GM18517 (cell line): ENCODE results near the gene NUAK1.
"Not testable (repeated sequence)": the region's sequence is repeated elsewhere in the genome, so short reads cannot be mapped to it uniquely, and the experiment has no call there.

Source experiments
- ATAC-seq: cut with Tn5 transposase; IDR thresholded peaks from one replicate; pipeline ENCODE4 v1.9.1; 2021; ENCODE audit warnings: mild to moderate bottlenecking, moderate library complexity; ENCODE audit not compliant: unreplicated experiment

NUAK1 gene

GRCh38 chr12:106147956-106148355, 9.2 kb upstream of the NUAK1 start:
- ATAC-seq: no peak

GRCh38 chr12:106146987-106147386, 8.2 kb upstream of the NUAK1 start:
- no peak for ATAC-seq

DNA sequence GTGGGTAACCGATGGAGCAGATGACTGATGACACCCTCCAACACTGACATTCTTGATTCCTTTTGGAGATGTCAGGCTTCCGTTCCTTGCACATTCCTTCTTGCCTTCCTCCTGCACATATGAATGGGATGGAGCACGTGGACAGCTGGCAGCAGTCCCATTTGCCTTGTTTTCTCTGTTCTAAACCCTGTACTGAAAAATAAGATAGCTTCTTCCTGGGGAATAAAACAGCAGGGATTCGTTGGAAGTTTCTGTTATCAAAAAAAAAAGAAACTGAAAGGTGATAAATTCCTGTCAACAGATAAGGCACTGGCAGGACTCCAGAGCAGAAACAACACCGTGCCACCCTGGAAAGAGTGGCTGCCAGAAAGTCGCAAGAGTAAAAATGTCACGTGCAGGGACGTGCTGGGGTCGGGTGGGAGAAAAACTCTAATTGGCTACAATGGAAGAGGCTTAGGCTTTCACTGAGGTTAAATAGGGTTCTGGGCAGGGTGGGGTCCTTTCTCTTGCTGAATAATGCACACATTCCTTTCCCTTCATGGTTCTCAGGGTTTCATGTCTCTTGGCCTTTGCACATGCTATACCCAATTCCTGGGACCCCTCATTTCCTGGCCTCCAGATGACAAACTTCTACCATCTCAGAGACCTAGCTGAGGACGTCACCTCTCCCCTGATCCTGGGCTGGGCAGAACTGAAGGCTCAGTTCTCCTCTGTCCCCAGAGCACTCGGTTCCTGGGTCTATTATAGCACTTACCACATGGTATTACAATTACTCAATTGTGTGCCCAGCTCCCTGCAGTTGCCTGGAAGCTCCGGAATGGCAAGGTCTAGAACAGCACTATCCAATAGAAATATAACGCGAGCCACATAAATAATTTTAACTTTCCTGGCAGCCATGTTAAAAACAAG, 7.0 kb upstream of the NUAK1 start:
- ATAC-seq: no peak

DNA sequence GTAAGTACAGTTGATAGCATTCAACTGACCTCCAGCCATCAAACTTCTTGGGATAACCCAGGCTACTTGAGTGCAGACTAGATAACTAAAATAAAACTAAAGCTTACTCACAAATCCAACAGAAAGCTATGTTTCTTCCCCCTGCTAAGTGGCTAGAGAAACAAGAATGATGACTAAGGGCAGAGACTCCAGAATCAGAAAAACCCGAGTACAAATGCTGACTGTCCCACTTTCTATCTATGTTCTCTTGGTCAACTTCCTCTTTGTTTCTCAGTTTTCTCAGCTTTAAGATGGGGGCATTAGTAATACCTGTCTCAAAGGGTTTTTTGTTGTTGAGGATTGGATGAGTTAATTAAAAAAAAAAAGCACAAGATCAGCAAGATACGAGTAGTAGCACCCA, 6.1 kb upstream of the NUAK1 start:
- no peak for ATAC-seq

- no peak for ATAC-seq
Observed at GRCh38 chr12:106142591-106143261, 4.0 kb upstream of the NUAK1 start.

DNA sequence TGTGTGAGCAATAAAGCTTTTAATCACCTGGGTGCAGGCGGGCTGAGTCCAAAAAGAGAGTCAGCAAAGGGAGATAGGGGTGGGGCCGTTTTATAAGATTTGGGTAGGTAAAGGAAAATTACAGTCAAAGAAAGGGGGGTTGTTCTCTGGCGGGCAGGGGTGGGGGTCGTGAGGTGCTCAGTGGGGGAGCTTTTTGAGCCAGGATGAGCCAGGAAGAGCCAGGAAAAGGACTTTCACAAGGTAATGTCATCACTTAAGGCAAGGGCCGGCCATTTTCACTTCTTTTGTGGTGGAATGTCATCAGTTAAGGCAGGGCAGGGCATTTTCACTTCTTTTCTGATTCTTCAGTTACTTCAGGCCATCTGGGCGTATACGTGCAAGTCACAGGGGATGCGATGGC, 3.2 kb upstream of the NUAK1 start:
- ATAC-seq: not testable (repeated sequence)

- no peak for ATAC-seq
Observed at GRCh38 chr12:106141452-106141851, 2.7 kb upstream of the NUAK1 start.

DNA sequence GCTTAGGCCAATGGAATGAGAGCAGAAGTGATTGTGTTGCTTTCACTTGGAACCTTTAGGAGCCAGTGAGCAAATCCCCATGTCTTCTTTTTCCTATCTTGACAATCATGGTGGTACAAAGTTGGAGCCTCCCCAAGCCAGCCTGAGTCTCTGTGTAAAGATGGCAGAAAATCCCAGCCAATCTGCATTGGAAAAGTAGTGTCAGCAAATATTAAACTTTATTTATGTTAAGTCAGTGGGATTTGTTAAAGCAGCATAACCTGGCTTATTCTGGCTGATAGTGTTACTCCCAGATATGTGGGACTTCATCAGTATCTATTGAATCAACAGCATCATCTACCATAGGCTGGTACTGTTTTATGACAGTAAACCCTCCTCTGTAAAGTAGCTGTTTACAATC, 2.2 kb upstream of the NUAK1 start:
- no peak for ATAC-seq

GRCh38 chr12:106140223-106140986, 1.7 kb upstream of the NUAK1 start:
- ATAC-seq: no peak

DNA sequence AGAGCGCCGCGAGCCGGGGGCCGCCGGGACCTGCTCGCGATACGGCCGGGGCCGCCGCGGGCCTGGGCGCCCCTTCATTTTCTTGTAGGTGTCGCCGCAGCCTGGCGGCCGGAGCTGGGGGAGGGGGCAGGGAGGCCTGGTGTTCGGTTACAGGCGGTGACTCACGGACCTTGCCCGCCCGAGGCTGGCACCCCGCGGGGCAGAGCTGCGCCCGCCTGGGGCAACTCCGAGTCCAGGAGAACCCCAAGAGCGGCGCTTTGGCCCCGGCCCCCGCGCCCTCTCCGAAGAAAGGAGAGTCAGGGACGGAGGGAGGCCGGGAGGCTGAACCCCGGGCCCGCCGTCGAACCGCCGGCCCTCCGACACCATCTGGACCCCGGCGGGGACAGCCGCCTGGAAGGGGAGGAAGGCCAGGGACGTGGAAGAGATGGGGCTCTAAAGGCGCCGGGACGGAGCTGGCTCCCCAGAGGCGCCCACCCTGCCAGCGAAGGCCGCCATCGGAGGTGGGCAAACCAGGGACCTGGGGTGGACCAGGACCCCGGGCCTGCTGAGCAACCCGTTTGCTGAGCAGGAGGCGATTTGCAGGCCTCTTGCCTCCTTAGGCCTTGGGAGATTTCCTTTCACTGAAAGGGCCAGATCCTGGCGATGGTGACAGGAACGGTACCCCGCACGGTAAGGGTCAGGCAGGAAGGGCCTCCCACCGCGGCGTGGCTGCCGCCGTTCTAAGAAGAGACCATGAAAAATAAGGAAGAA, 843 bp upstream of the NUAK1 start:
- ATAC-seq: no peak

- ATAC-seq: no peak
Observed at GRCh38 chr12:106138357-106138632, 459 bp downstream of the NUAK1 start.

DNA sequence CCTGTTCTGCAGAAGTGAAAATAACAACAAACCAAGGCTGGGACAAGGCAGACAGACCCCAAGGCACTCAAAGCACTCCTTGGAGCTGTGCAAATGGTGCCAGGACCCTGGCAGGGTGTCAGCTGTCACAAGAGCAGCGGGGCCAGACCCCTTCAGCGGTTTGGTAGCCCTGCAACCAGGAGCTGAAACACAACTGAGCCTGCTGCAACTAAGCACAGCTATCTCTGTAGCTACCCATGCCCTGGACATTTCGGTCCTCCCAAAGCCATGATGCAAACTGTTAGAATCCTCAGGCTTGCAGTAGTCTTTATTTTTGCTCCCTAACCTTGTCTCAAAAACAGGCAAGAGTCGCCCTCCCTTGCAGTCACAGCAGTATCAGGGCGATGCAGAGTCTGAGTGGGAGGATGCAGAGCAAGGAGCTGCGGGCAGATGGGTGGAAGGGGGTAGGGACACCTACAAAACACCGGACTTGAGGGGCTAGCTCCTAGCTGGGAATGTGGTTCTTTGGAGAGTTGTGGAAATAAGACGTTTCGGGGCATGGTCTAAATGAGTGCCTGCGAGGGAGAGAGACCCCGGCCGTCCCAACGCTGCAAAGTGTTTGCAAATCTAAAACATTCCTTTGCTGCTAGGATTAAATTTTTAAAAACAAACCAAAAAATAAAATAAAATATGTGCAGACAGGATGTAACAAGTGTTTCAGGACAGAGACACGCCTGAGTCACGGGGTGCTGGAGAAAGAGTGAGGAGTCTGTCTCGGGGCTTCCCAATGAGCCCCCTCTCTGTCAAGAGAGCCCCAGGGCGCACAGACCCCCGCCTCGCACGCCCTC, 1.0 kb downstream of the NUAK1 start:
- ATAC-seq: no peak

GRCh38 chr12:106136263-106136662, 2.5 kb downstream of the NUAK1 start:
- no peak for ATAC-seq

- no peak for ATAC-seq
Observed at GRCh38 chr12:106135781-106136180, 3.0 kb downstream of the NUAK1 start.

DNA sequence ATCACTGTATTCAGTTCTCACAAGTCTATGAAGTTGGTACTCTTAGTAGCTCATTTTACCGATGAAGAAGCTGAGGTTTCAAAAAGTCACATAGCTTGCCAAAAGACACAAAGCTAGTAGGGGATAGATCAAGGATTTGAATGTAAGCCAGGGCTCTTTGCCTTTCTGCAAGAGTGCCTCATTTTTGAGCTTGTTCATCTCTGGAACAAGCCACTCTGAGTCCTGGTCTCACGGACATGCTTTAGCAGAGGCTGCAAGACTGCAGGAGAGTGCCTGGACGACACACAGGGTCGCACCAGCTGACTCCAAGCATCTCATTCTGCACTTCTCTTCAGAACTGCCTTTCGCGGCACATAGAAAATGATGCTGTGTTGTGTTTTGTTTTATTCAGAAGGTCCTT, 3.7 kb downstream of the NUAK1 start:
- no peak for ATAC-seq

GRCh38 chr12:106134294-106134949, 4.3 kb downstream of the NUAK1 start:
- ATAC-seq: no peak

DNA sequence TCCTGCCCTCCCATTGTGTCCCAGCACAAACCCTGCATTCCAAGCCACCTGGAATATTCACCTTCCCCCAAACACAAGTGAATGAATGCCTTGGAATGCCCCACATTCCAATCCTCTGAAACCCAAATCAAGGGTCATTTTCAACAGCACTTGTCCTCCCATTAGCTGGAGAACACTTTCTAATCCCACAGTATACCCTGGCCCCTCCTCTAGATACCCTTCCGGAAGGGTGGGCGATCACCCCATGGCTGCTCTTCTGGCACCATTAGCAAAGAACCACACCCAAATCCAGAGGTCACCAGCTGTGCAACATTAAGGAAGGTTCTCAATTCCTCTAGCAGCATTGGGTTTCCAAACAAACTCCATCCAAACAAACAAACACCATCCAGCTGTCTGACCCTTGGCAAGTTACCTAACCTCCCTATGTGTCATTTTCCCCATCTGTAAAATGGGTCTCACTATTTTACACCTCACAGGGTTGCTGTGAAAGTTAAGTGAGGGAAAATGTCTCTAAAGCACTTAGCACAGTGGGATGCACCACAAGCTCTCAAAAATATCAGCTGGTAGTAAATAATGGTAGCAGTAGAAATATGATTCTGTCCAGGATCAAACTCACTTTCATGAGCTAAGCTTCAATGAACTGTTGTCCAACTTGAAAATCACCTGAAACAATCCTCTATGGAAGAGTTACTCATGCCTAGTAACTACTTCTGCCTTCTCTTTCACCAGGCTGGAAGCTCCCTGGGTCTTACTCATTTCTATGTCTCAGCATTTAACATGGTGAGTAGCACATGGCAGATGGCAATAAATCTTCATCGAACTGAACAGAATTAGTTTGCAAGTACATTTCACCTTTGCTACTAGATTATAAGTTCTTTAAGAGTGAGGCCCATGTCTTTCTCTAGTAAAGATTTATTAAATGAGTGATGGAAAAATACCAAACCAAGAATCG, 5.3 kb downstream of the NUAK1 start:
- no peak for ATAC-seq
